KG1 (cell line): ENCODE data around the gene TRIAP1.
A peak's percentile ranks its signal among the peaks of the same experiment; 100 is the strongest.
"Not testable (repeated sequence)": the region's sequence is repeated elsewhere in the genome, so short reads cannot be mapped to it uniquely, and the experiment has no call there.

ENCODE experiments used
- DNase-seq: peaks from one replicate; lab custom pipeline; 2025; lab: John Stamatoyannopoulos, UW

TRIAP1 gene

DNA sequence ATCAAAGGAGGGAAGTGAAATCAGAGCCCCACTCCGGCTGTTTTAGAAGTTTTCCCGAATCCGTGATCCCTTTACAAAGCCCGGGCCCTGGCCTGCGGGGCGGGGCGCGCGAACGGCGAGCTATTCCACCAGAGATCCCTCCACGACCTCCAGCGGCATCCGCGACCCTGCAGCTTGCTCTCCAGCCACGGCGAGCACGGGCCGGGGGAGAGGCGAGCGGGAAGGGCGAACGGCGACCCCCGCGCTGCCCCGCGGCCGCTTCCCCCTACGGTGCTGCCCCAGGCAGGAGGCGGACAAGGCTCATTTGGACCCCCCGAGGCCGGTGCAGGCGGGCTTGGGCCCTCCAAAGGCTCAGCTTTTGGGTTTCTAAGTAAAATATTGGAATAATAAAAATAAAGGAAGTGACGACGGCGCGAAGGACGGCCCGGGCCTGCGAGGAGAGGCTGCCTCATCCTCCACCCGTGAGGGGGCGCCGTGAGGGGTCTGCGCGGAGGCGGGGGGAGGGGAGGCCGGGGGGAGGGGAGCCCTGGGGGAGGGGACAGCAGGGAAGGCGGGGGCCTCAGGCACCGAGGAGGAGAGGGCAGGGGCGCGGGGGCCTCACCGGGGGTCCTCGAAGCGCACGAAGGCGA is 22.8 kb upstream of the TRIAP1 start:
- no peak for DNase-seq

DNA sequence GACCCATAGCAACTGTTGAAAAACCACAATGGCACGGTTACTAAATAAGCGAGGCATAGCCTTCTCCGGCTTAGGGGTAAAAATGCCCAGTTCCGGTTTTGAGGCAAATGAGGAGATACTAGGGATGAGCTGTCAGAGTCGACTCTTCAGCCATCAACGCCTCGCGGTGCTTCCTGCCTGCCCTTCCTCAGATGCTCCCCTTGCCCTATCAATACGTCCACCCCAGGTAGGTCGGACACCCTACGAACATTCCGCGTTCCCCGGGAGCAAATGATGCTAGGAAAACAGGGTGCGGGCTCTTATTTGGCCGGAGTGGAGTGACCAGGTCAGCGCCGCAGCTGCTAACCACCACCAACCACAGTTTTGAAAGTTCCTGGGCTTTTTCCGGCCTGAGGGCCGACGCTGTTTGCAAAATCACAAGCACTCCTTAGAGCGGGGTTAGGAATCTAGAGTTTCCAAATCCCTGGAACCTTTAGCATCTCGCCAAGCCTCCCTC is 22.2 kb upstream of the TRIAP1 start:
- no peak for DNase-seq

DNA sequence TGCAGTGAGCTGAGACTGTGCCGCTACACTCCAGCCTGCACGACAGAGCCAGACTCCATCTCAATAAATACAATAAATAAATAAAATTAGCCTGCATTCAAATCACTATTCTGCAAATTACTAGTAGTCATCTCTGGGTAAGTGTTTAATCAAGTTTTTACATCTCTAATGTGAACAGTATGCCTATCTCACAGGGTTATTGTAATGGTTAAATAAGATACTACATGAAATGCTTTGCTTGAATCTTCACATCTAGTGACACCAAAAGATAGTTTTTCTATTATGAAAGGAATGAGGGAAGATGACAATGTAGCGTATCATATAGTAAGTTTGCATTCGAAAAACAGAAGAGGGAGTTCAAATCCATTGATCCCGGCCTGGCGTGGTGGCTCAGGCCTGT is 21.3 kb upstream of the TRIAP1 start:
- no peak for DNase-seq

DNA sequence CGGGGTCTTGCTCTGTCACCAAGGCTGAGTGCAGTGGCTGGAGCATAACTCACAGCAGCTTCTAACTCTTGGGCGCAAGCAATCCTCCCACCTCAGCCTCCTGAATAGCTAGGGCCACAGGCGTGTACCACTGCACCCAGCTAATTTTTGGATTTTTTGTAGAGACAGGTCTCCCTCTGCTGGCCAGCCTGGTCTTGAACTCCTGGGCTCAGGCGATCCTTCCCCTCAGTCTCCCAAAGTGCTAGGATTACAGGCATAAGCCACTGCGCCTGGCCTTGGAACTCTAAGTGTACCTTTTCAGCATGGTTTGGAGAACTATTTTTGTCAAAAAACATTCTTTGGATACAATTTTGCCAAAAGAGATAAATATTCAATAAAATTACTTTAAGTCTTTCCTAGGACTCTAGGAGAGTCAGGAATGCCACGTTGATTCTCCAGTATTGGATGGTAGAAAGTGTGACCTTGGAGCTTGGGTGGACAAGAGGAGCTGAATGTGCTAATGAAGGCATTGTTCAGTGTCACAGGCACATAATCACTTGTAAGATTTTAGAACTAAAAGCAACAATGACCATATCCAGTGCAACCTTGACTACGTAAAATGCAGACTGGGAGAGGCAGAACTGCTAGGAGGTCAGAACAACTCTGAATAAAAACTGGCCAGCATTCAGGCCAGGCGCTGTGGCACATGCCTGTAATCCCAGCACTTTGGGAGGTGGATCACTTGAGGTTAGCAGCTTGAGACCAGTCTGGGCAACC is 20.6 kb upstream of the TRIAP1 start:
- DNase-seq, result no peak

DNA sequence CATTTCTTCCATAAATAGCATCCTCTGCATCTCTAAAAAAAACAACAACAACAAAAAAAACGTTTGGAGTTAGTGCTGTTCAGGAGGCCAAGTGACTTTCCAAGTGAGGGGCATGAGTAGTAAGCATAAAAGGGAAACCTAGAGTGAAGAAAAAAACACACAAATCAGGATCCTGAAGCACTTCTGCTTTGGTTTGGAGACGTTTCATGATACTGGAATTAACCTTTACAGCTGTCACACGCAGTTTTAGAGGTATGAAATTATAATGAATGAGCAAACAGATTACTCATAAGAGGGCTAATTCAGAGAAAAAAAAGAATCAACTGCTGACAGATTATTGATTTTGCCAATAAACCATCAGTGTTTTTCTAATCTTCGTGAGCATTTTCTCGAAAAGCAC is 19.6 kb upstream of the TRIAP1 start:
- no peak for DNase-seq

DNA sequence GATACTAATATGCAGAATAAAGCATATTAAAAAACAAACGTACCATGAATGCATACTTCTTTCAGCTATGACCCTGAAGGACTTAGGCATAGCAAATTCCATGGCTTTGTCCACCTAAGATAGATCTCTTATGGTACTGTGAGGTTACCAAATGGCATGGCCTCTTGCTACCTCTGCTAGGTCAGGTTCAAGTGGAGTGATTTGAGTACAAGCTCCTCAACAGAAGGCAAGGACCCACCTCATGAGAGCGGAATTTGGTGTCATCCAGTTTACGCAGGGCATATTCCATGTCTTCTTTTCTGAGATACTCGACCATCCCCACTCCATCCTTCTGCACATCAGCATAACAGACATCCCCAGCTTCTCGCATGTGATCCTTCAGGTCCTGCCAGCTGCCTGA is 17.5 kb upstream of the TRIAP1 start:
- DNase-seq, result no peak

DNA sequence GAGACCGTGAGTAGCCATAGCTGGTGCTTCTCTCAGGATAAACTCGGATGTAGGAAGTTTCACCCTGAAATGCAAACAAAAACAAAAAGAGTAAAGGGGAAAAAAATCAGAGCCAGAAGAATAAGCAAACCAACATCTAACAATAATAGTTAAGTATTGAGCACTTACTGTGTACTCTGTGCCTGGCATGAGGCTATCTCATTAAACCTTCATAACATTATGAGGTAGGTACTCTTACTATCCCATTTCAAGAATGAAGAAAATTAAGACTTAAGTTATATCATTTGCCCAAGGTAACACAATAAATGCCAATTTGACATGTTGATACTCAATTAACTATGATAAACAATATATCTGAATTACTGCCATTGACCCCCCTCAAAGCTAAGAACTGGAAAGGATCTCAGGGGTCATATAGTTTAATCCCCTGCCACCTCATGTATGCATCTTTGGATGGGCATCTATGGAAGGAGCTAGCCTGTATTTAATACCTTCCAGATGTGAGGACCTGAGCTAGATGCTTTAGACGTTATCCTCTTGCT is 16.0 kb upstream of the TRIAP1 start:
- DNase-seq, result no peak

DNA sequence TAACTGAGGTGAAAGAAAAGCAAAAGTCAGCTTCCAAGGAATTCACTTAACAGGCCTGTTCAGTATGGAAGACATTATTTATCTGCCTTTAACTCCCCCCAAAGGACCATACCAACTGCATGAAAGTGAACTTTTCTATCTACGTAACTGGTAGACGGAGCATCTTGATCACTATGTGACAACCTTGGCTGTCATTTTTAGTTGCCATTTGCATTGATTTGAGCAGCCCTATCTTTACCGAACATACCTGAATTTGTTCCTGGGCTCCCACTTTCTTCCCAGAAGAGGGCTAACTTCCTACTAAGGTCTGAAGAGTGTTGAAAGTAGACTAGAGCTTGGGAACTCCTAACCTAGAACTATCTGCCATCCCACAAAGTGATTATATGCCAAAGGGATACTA is 14.0 kb upstream of the TRIAP1 start:
- DNase-seq, result no peak

DNA sequence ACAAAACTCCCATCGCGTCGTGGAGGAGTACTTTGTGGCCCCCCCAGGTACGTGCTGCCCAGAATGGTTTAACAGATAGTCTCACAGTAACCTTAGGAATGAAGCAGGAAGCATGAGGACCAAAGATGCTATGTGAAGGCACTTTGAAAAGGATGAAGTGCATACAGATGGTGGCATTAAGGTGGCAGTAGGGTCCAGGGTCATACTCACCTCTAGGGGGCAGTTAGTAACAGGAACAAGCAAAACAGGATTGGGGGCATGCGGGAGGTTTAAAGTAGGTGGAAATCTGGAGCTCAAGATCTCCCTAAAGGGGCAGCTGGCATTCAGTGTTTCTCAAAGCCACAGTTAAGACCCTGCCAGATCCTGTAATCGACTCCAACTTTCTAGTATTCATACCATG is 10.9 kb upstream of the TRIAP1 start:
- no peak for DNase-seq

DNA sequence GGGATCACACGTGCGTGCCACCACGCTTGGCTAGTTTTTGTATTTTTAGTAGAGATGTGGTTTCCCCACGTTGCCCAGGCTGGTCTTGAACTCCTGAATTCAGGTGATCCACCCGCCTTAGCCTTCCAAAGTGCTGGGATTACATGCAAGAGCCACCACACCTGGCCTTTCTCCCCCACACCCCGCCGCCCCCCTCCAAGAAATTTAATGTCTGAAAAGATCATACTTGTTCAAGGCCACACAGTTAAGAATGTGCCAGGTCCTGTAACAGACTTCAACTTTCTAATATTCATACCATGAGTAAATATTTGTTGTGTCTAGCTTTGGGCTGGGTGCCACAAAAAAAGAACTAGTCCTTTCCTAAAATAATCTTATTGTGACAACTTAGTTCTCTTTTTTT is 9.1 kb upstream of the TRIAP1 start:
- DNase-seq, result no peak

DNA sequence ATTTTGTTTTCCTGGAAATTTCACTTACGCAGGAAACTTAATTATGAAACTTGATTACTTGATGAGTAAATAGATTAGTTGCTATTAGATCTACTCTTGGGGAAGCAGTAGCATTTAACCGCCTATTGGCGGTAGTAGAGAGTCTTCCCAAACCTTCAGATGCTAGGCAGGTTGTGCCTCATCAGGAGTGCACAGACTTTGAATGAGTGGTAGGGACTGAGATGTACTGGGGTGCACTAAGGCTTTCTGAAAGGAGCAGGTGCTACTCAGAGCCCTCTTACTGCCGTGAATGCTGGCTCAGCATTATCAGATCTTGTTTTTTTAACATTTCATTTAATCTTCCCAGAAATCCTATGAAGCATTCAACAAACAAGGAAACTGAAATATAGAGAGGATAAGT is 7.8 kb upstream of the TRIAP1 start:
- DNase-seq, result no peak

DNA sequence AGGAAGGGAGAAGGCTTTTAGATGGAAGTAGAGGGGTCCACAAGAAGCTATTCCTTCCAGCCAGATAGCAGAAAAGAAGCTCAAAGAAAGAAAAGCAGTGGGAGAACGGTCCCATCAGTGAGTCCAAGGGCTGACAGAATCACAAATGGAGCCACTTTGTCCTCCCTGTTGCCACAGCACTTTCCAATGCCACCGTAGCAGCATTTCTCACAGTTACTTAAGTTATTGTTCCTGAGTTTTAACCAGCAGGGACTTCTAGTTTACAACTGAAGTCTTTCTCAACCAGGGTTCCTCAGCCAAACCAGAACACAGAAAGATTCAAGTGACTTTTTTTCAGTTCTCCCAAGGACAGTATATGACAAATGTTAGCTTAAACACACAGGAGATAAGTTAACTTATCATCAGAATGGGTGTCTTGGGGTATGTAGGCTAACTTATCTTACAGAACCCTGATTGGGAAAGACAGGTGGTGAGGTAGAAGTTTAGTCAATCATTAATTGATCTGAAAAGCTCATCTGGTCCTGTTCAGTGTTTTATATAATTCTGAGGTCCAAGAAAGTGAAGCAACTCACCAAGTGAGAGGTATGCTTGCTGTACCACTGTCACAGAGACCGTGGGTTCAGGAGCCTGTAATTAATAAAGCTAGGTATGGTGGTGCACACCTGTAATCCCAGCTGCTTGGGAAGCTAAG is 7.0 kb upstream of the TRIAP1 start:
- DNase-seq, result no peak

DNA sequence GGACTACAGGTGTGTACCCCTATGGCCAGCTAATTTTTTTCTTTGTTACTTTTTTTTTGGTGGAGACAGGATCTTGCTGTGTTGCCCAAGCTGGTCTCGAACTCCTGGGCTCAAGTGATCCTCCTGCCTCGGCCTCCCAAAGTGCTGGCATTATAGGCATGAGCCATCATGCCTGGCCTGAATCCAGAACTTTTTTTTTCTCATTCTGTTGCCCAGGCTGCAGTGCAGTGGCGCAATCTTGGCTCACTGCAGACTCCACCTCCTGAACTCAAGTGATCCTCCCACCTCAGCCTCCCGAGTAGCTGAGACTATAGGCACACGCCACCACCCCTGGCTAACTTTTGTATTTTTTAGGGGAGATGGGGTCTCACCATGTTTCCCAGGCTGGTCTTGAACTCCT is 6.3 kb upstream of the TRIAP1 start:
- DNase-seq, result not testable (repeated sequence)

DNA sequence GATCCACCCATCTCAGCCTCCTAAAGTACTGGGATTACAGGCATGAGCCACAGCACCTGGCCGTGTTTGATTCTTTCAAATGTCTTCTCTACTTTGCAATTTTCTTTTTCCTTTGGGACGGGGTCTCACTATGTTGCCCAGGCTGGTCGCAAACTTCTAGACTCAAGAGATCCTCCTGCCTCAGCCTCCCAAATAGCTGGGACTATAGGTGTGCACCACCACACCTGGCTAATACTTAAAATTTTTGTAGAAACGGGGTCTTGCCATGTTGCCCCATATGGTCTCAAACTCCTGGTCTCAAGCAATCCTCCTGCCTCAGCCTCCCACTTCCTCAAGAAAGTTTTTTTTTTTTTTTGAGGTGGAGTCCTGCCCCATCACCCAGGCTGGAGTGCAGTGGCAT is 1.8 kb upstream of the TRIAP1 start:
- no peak for DNase-seq

DNA sequence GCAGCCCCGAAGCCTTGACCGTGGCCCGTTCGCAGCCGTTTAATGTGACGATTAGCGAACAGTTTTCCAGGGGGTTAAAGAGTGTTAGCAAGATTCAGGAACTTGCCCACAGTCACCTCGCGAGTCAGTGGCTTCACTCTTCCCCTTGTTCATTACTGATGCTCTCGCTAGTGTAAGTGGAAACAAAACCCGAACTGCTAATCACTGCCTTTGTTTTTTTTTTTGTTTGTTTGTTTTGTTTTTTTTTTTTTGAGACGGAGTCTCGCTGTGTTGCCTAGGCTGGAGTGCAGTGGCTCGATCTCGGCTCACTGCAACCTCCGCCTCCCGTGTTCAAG is 627 bp upstream of the TRIAP1 start:
- not testable (repeated sequence) for DNase-seq

DNA sequence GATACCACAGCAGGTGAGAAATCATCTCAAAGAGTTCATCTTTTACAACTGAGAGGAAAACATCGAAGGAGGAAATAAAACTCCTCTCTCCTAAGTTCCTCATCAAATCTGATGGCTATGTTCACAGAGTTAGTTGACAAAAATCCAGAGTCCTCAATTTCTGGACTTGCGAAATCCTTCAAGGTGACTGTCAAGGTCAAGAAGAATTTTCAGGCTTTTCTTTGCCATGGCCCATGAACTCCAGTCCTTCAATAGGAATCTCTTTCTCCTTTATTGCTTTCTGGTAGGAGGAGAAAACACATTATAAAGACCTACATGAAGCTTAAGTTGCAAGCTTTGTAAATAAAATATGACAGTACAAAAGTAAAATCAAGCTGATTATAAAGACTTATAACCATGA is 1.5 kb downstream of the TRIAP1 start:
- DNase-seq, result no peak

DNA sequence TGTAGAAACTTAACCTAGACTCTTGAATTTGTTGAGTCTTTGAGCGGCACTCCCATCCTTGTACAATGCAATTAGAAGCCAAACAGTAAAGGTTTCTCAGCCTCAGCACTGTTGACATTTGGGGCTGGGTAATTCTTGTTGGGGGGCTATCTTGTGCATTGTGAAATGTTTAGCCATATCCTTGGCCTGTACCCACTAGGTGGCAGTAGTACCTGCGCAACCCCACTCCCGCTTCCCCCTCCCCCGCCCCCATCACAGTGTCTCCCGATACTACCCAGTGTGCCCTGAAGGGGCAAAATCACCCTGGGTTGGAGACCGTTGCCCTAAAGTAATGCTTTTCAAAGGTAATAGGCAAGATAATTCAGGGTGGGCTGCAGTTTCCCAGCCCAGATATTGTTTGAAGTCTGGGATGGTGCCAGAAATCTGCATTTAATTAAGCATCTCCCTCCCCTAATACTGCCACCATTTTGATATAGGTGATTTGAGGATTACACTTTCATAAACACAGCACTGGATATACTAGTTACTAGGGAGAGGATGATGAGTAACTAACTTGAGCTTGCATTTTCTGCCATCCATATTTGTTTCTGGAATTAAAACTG is 6.4 kb downstream of the TRIAP1 start:
- DNase-seq, result peak; percentile 24

DNA sequence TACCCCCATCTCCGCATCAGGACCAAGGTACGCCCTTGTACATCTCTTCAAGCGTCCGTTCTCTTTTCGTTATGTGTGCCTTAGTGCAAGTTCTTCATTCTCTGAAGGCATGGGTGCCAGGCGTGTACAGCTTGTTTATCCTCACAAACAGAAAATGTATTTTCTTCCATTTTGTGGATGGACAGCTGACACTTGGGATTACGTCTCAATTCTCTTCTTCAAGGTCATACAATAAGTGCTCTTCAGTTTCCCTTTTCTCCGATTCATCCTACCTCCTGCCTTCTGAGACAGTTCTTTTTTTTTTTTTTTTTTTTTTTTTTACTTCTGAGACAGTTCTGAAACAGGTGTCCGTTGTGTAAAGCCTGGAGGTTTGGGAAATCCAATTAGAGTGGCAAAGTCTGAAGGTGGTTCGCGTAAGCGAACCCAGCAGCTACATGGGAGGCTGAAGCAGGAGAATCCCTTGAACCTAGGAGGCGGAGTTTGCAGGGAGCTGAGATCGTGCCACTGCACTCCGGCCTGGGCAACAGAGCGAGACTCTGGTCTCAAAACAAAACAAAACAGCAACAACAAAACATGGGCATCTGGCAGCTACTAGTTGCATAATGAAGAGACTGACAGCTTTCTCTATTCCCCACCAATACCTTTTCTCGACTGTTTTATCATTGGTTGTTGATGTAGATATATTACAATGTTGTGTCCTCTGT is 7.5 kb downstream of the TRIAP1 start:
- DNase-seq, result no peak

DNA sequence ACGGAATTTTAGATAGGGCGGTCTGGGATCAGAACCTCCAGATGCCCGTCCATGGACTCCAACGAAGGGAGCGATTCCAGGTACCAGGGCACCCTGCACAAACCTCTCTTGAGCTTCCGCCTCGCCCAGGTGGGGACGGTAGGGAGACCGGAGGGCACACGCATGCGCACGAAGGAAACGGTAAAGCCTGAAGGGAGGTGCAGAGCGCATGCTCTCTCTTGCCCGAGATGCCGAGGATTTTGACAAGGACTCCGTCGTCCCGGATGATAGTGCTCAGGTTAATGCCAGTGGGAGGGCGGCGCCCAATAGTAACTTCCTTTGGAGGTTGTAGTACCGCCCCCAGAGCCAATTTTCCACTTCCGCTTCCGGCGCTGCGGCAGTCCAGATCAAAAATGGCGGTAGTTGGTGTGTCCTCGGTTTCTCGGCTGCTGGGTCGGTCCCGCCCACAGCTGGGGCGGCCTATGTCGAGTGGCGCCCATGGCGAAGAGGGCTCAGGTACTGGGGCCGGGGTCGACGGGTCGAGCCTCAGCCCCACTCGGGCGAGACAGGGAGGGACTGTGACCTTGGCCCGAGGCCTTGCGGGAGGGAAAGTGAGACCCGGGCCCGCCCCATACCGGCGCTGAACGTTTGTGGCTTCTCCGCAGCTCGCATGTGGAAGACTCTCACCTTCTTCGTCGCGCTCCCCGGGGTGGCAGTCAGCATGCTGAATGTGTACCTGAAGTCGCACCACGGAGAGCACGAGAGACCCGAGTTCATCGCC is 8.3 kb downstream of the TRIAP1 start, which contains the start of gene COX6A1:
TSS of gene COX6A1 (plus strand) at position 379 of the 760 bp plus-strand sequence. CDS start at position 393, 14 bp downstream.
- DNase-seq, result peak; percentile 98

DNA sequence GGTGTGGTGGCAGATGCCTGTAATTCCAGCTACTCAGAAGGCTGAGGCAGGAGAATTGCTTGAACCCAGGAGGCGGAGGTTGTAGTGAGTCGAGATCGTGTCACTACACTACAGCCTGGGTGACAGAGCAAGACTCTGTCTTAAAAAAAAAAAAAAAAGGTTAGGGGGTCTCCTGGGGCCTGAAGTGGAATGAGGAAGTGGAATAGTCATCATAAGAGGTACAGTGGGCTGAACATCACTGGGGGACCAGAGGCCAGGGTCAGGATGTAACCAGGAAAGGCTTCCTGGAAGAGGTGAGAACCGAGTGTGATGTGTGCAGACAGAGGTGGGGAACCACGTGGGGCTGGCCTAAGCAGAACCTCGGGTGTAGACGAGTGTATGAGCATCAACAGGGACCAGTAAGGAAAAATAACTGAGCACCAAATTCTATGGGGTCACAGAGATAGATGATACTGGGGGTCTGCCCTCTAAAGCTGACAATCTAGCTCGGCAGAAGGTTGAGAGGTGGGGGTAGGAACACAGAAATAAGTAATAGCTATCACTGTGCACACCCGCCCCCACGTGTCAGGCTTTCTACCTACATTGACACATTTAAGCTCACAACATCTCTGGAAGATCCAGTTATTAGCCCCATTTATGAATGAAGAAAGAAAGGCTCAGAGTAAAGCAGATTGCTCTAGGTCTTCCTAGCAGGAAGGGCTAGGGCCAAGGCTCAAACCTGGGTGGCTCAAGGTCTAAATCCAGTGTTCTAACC is 13.2 kb downstream of the TRIAP1 start:
- DNase-seq, result no peak
